ENCODE data around the gene FBXO3.

The FBXO3 gene

DNA sequence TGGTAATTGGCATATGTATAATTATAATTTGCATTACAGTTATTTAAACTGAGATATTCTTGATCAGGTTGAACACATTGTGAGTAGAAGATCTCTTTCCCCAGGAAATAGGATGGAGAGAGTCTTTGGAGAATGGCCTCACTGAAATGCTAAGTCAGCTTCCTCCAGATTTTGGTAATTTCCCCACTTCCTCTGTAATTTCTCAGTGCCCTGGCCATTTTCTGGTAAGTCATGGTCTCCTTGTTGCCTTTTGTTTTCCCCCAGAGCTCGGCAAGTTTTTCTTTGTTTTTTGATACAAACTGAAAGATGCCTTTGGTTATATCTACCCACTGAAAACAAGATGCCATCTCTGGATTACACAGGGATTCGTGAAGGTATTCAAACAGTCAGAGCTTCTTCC, 12.8 kb upstream of the FBXO3 start:
- Histone ChIP-seq H2AFZ (no peak overlapping the region), H3K4me3 (ENCODE audit: low read depth, low read length) (no peak overlapping the region), H3K4me2 (ENCODE audit: low read length) (no peak overlapping the region), H3K27me3 (ENCODE audit: control insufficient read depth, insufficient read depth, low read length) (no peaks in the 10 kb centered on the region), H3K9me3 (ENCODE audit: control insufficient read depth, low read length) (no peaks in the 10 kb centered on the region), H3K36me3 (ENCODE audit: control insufficient read depth, insufficient read depth, low read length) (no peaks in the 10 kb centered on the region), H3K79me2 (no peaks in the 10 kb centered on the region), H3K9ac (no peak overlapping the region), H3K4me1 (no peaks in the 10 kb centered on the region), H3K27ac (no peak overlapping the region)
- TF ChIP-seq, protein P1, sequence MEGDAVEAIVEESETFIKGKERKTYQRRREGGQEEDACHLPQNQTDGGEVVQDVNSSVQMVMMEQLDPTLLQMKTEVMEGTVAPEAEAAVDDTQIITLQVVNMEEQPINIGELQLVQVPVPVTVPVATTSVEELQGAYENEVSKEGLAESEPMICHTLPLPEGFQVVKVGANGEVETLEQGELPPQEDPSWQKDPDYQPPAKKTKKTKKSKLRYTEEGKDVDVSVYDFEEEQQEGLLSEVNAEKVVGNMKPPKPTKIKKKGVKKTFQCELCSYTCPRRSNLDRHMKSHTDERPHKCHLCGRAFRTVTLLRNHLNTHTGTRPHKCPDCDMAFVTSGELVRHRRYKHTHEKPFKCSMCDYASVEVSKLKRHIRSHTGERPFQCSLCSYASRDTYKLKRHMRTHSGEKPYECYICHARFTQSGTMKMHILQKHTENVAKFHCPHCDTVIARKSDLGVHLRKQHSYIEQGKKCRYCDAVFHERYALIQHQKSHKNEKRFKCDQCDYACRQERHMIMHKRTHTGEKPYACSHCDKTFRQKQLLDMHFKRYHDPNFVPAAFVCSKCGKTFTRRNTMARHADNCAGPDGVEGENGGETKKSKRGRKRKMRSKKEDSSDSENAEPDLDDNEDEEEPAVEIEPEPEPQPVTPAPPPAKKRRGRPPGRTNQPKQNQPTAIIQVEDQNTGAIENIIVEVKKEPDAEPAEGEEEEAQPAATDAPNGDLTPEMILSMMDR (IDR thresholded peaks at IDR 0.05), result no peak

DNA sequence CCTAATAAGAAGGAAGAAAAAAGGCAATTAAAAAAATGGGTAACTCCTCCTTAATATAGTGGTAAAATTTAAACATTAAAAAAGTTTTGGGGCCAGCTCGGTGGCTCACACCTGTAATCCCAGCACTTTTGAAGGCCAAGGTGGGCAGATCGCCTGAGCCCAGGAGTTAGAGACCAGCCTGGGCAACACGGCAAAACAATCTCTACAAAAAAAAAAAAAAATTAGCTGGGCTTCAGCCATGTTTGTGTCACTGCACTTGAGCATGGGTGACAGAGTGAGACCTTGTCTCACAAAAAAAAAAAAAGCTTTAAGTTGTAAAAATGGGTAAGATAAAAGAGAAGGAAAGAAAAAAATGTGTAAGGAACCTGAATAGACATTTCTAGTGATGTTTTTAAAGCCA, 11.3 kb upstream of the FBXO3 start:
- Histone ChIP-seq H3K9me3 (ENCODE audit: control insufficient read depth, low read length) (no peaks in the 10 kb centered on the region), H3K27ac (no peak overlapping the region), H3K4me3 (ENCODE audit: low read depth, low read length) (no peak overlapping the region), H3K4me1 (peaks cover 1% of the 10 kb centered on the region), H3K4me2 (ENCODE audit: low read length) (no peak overlapping the region), H3K9ac (no peak overlapping the region), H3K79me2 (no peaks in the 10 kb centered on the region), H2AFZ (no peak overlapping the region), H3K36me3 (ENCODE audit: control insufficient read depth, insufficient read depth, low read length) (no peaks in the 10 kb centered on the region), H3K27me3 (ENCODE audit: control insufficient read depth, insufficient read depth, low read length) (no peaks in the 10 kb centered on the region)
- TF ChIP-seq, protein P1 (IDR thresholded peaks at IDR 0.05), result no peak

DNA sequence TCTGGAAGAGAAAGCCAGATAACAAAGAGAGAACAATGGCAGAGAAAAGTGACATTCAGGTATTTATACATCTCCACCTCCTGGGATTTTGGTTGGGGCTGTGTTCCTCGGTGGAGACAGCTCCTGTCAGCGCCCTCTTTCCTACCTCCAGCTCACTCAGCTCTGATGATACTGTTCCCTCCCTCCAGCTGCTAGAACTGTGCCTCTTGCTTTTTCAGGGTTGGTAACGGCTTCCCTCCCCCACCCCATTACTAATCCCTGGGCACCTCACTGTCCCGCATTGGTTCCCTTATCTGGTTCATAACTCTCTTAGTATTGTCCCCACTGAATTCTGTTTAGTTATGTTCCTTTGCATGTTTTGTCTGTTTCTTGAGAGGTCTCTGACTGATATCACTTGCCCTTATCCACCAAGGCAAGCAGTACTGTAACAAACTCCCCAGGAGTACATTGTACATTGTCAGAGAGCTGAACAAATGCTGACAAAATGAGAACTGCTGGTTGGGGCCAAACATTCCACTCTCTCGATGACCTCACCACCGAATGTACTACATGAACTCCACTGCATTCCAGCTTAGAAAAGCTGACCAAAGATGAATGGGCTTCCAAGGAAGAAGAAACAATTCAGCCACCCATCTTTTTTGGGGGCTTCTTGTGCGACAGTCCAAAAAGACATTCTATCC, 5.7 kb upstream of the FBXO3 start:
- Histone ChIP-seq H3K9me3 (ENCODE audit: control insufficient read depth, low read length) (no peaks in the 10 kb centered on the region), H3K9ac (no peak overlapping the region), H3K36me3 (ENCODE audit: control insufficient read depth, insufficient read depth, low read length) (no peaks in the 10 kb centered on the region), H3K4me1 (peaks cover 13% of the 10 kb centered on the region), H2AFZ (peak overlapping the region; percentile 39), H3K4me3 (ENCODE audit: low read depth, low read length) (no peak overlapping the region), H3K79me2 (peaks cover 2% of the 10 kb centered on the region), H3K4me2 (ENCODE audit: low read length) (peak overlapping the region; percentile 45), H3K27me3 (ENCODE audit: control insufficient read depth, insufficient read depth, low read length) (no peaks in the 10 kb centered on the region), H3K27ac (peak overlapping the region; percentile 70)
- TF ChIP-seq, protein P1 (IDR thresholded peaks at IDR 0.05), result no peak

DNA sequence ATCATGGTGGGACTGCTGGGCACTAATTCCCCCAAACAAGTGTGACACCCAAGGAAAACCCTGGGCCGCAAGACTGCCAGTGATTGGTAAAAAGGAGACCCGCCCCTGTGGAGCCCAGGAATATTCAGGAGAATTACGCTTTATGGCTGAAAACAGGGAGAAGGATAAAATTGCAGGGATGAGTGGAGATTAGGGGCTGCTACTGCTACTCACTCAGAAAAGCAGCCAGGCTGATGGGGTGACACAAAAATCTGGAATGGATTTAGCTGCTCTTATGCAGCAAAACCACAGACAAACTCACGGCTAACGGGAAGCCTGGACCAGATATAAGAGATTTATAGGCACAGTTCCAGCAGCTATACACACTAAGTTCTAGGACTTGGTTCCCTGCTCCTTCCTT, 4.4 kb upstream of the FBXO3 start:
- no peaks in the 10 kb centered on the region for H3K36me3 ChIP-seq (ENCODE audit: control insufficient read depth, insufficient read depth, low read length)
- peaks cover 15% of the 10 kb centered on the region for H3K4me1 ChIP-seq
- peaks cover 7% of the 10 kb centered on the region for H3K79me2 ChIP-seq
- H2AFZ ChIP-seq, result no peak overlapping the region
- no peak overlapping the region for H3K27ac ChIP-seq
- H3K27me3 ChIP-seq (ENCODE audit: control insufficient read depth, insufficient read depth, low read length), result no peaks in the 10 kb centered on the region
- H3K9ac ChIP-seq, result no peak overlapping the region
- no peak overlapping the region for H3K4me3 ChIP-seq (ENCODE audit: low read depth, low read length)
- TF ChIP-seq, protein P1 (IDR thresholded peaks at IDR 0.05), result no peak
- no peak overlapping the region for H3K4me2 ChIP-seq (ENCODE audit: low read length)
- H3K9me3 ChIP-seq (ENCODE audit: control insufficient read depth, low read length), result no peaks in the 10 kb centered on the region

DNA sequence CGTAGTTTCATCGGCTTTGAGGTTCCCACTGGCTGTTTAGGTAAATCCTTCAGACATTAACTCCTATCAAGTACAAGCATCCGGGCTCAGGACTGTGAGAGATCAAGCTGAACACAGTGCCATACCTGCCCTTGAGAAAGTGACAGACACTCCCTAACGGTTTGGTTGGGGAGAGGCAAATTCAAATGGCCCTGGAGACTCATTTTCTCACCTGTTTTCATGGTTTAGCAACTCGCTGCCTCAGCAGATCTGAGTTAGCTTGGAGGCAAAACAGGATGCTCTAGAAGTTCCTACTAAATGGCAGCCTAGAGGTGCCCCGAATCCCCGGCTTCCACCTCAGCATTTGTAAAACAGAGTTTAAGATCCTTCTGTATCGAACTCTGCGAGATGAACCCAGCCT, 3.6 kb upstream of the FBXO3 start:
- TF ChIP-seq, protein P1 (IDR thresholded peaks at IDR 0.05), result no peak
- H3K4me1 ChIP-seq, result peaks cover 15% of the 10 kb centered on the region
- H3K27me3 ChIP-seq (ENCODE audit: control insufficient read depth, insufficient read depth, low read length), result no peaks in the 10 kb centered on the region

More for the DNA sequence above, 3.6 kb upstream of the FBXO3 start:
- Histone ChIP-seq H3K4me2 (ENCODE audit: low read length) (peak overlapping the region; percentile 30), H3K9me3 (ENCODE audit: control insufficient read depth, low read length) (no peaks in the 10 kb centered on the region), H3K27ac (no peak overlapping the region), H3K36me3 (ENCODE audit: control insufficient read depth, insufficient read depth, low read length) (no peaks in the 10 kb centered on the region), H3K4me3 (ENCODE audit: low read depth, low read length) (no peak overlapping the region), H3K79me2 (peaks cover 7% of the 10 kb centered on the region), H3K9ac (no peak overlapping the region), H2AFZ (no peak overlapping the region)
